HepG2 (cell line): ENCODE data around the gene RAB34. TPM values are rescaled to one million over a fixed set of nuclear protein-coding genes. Genes with fewer than 3 reads are reported as not detected.

Experiments used
- ASH2L ChIP-seq: fragments of 300-600, 200-600 bp; sonication (generic); IDR thresholded peaks from 2 replicates; pipeline ENCODE4 v1.7.0; 2017; ENCODE audit warnings: low read depth, mild to moderate bottlenecking, moderate library complexity, mixed read lengths, low read length; ENCODE audit not compliant: insufficient read length
- GABPA ChIP-seq, 2 experiments: IDR thresholded peaks; 2 replicates each; pipeline ENCODE4 v1.6.1; 2011 to 2016; ENCODE audit warnings: low read depth in 2 of 2, low read length in 1 of 2, missing biosample characterization in 1 of 2, missing genetic modification characterization in 1 of 2
- GPN1 ChIP-seq: sonication (generic); formaldehyde crosslinking; IDR thresholded peaks from 2 replicates; pipeline ENCODE4 v1.5.1; 2020; ENCODE audit warnings: missing genetic modification reagents, borderline replicate concordance
- GRHL1 ChIP-seq: sonication (generic); formaldehyde crosslinking; conservative IDR thresholded peaks from 2 replicates; pipeline ENCODE4 v1.8.0; 2022; ENCODE audit warnings: missing genetic modification reagents
- HNRNPK ChIP-seq: fragments of 200-400 bp; formaldehyde crosslinking; IDR thresholded peaks from 2 replicates; pipeline ENCODE4 v1.6.1; 2018; ENCODE audit warnings: low read length, low read depth, moderate library complexity, mild to moderate bottlenecking; ENCODE audit not compliant: poor library complexity, severe bottlenecking
- MATR3 ChIP-seq: sonication (generic); formaldehyde crosslinking; IDR thresholded peaks from 2 replicates; pipeline ENCODE4 v1.4.0; 2020; ENCODE audit warnings: missing genetic modification reagents
- NR2C2 ChIP-seq: sonication (generic); formaldehyde crosslinking; IDR thresholded peaks from 2 replicates; pipeline ENCODE4 v1.4.0; 2020; ENCODE audit warnings: missing genetic modification reagents, mild to moderate bottlenecking, moderate library complexity, borderline replicate concordance
- PRPF4 ChIP-seq: fragments of 200-400 bp; formaldehyde crosslinking; IDR thresholded peaks from 2 replicates; pipeline ENCODE4 v1.6.1; 2016; ENCODE audit warnings: low read length, low read depth; ENCODE audit not compliant: poor library complexity, severe bottlenecking
- REPIN1 ChIP-seq: sonication (generic); formaldehyde crosslinking; IDR thresholded peaks from 2 replicates; pipeline ENCODE4 v1.8.0; 2022; ENCODE audit warnings: missing genetic modification reagents, low read depth, mild to moderate bottlenecking, borderline replicate concordance
- SRY ChIP-seq: sonication (generic); formaldehyde crosslinking; IDR thresholded peaks from 2 replicates; pipeline ENCODE4 v1.8.0; 2022; ENCODE audit warnings: mild to moderate bottlenecking, missing genetic modification reagents
- THAP9 ChIP-seq: sonication (generic); formaldehyde crosslinking; IDR thresholded peaks from 2 replicates; pipeline ENCODE4; 2020; ENCODE audit warnings: missing genetic modification reagents, mild to moderate bottlenecking, borderline replicate concordance
- TSC22D2 ChIP-seq: sonication (generic); formaldehyde crosslinking; IDR thresholded peaks from 2 replicates; pipeline ENCODE4 v1.5.1; 2020; ENCODE audit warnings: missing genetic modification reagents, mild to moderate bottlenecking, borderline replicate concordance
- ZBTB14 ChIP-seq: sonication (generic); formaldehyde crosslinking; IDR thresholded peaks from 2 replicates; pipeline ENCODE4 v1.4.0; 2020; ENCODE audit warnings: missing genetic modification reagents
- ZNF3 ChIP-seq: IDR thresholded peaks from 2 replicates; pipeline ENCODE4 v1.7.0; 2017; ENCODE audit warnings: inconsistent platforms
- ZNF574 ChIP-seq: sonication (generic); formaldehyde crosslinking; IDR thresholded peaks from 2 replicates; pipeline ENCODE4 v1.4.0; 2020; ENCODE audit warnings: missing genetic modification reagents
- ZNF740 ChIP-seq: sonication (generic); formaldehyde crosslinking; IDR thresholded peaks from 2 replicates; pipeline ENCODE4 v1.4.0; 2020; ENCODE audit warnings: missing genetic modification reagents
- ZSCAN20 ChIP-seq: sonication (generic); formaldehyde crosslinking; IDR thresholded peaks from 2 replicates; pipeline ENCODE4 v1.4.0; 2020; ENCODE audit warnings: missing genetic modification reagents, mild to moderate bottlenecking, borderline replicate concordance
- ZSCAN21 ChIP-seq: sonication (generic); formaldehyde crosslinking; IDR thresholded peaks from 2 replicates; pipeline ENCODE4 v1.8.0; 2022; ENCODE audit warnings: mild to moderate bottlenecking, missing genetic modification reagents, moderate library complexity, borderline replicate concordance
- polyA plus RNA-seq, 8 experiments: library from polyadenylated mRNA; depleted of rRNA in 3 of 8; stranded (reverse) in 7 of 8; unstranded in 1 of 8; fragments of >200 nt; fragmentation: Illumina TruSeq in 4 of 8; extraction: Trizol in 4 of 8; gene quantifications; 2 replicates each; pipeline versions ENCODE4 v1.2.1 to v1.2.3, GENCODE V29; 2011 to 2016; ENCODE audit warnings: low read depth in 4 of 8, missing spikeins in 1 of 8, mixed read lengths in 1 of 8; ENCODE audit not compliant: insufficient read depth in 1 of 8
- total RNA-seq, 5 experiments: library from RNA; depleted of rRNA; stranded (reverse); fragments of >200 nt; fragmentation: Illumina TruSeq; extraction: Trizol; gene quantifications; 2 replicates each; pipeline ENCODE4 v1.2.3, GENCODE V29; 2016; ENCODE audit warnings: low read depth in 1 of 5

Gene RAB34
- total and polyA plus RNA-seq, 2 of the 13 experiments (the other 11 are each of a cell fraction or from before 2014, with no cell fraction given): 0.49 TPM; not detected in 1

DNA sequence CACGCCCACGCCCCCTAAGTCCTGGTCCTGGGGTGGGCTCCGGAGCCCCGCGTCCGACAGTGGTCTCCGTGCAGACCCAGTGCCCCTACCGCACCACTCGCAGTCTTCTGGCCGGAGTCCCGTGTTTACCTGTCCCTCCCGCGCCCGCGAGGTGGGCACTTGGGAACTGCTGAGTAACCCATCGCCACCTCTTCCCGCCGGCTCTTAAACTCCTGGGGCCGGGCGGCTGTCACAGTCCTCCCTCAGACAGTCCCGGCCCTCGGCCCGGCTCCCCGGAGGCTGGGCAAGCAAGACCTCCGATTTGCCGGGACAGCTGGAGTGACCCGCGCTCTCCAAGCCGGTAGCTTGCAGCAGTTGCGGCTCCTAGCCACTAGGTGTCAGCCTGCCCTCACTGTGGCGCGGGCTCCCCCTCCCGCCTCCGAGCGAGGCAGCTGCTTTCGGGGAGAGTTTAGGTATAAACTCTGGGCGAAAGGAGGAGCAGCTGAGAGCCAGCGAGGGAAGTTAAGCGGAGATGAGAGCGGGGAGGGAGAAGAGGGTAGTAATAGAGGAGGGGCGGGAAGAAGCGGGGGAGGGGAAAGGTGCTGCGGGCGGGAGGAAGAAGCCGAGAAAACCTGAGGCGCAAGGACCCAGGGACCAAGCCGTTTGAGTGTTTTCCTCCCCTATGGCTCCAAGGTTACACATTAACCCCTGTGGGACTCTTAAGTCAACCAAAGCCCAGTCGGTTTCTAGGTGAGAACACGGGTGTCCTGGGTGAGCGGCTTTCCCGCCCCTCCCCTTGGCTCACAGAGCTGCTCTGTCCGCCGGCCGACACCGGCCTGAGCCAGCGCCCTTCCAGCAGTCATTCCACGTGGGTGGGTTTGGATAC is 9.2 kb upstream of the RAB34 start (continued):
- peak; percentile 70 for TF ChIP-seq ZNF574 (CRISPR knock-in tag)
- TF ChIP-seq ZNF3: no peak
- no peak for TF ChIP-seq PRPF4
- no peak for TF ChIP-seq GPN1 (CRISPR knock-in tag)
- no peak for TF ChIP-seq ASH2L
- 0 out of 2 replicates have a peak, but pooled peaks have one; percentile 0 for TF ChIP-seq GABPA (IDR thresholded peaks at IDR 0.05; ENCODE audit: low read depth, low read length)
- peak; percentile 50 for TF ChIP-seq GABPA (CRISPR knock-in tag; IDR thresholded peaks at IDR 0.05; ENCODE audit: low read depth)
- TF ChIP-seq NR2C2 (CRISPR knock-in tag): peak; percentile 60; the same call in 1 of the 2 replicates
- no peak for TF ChIP-seq MATR3
- no peak for TF ChIP-seq ZBTB14 (CRISPR knock-in tag)
- TF ChIP-seq TSC22D2 (CRISPR knock-in tag): no peak
- TF ChIP-seq ZSCAN20 (CRISPR knock-in tag): no peak
- TF ChIP-seq ZNF740: peak; percentile 33; the same call in 1 of the 2 replicates
- TF ChIP-seq THAP9: peak; percentile 67; the same call in 1 of the 2 replicates
- peak; percentile 33 for TF ChIP-seq HNRNPK
- TF ChIP-seq REPIN1: no peak; the same call in 1 of the 2 replicates
- TF ChIP-seq SRY: no peak; the same call in 1 of the 2 replicates
- TF ChIP-seq GRHL1: no peak
- no peak; the same call in 1 of the 2 replicates for TF ChIP-seq ZSCAN21
